HL-60/S4 treated with retinoic acid at 250 ng/mL for 4 days and 3 days (cell line): Measurements from ENCODE around the gene NAV2.

ENCODE experiments used
- in situ Hi-C: fragments of 300-500 bp; cut with MboI; formaldehyde crosslinking; loops from 2 replicates; pipeline ENCODE4 v1.7.0; 2022; ENCODE audit warnings: low sequenced_read_pairs

Gene NAV2

GRCh38 chr11:20027556-20028013, 314.9 kb downstream of the NAV2 start:
- in situ Hi-C loops: no loop called here

- in situ Hi-C loops: no loop called here
Observed at GRCh38 chr11:20029193-20029592, 316.6 kb downstream of the NAV2 start.

GRCh38 chr11:20030472-20030871, 317.8 kb downstream of the NAV2 start:
- in situ Hi-C loops: no loop called here

- in situ Hi-C loops: no loop called here
Observed at GRCh38 chr11:20031155-20032001, 318.7 kb downstream of the NAV2 start.

GRCh38 chr11:20032127-20032526, 319.5 kb downstream of the NAV2 start:
- in situ Hi-C loops: no loop called here

GRCh38 chr11:20032577-20033260, 320.1 kb downstream of the NAV2 start:
- in situ Hi-C loops: no loop called here

- in situ Hi-C loops: no loop called here
Observed at GRCh38 chr11:20033806-20034205, 321.2 kb downstream of the NAV2 start.

GRCh38 chr11:20034941-20035340, 322.3 kb downstream of the NAV2 start:
- in situ Hi-C loops: no loop called here

- in situ Hi-C loops: no loop called here
Observed at GRCh38 chr11:20035375-20035700, 322.7 kb downstream of the NAV2 start.

- in situ Hi-C loops: no loop called here
Observed at GRCh38 chr11:20035701-20036601, 323.3 kb downstream of the NAV2 start.

GRCh38 chr11:20036626-20037335, 324.1 kb downstream of the NAV2 start:
- in situ Hi-C loops: no loop called here

- in situ Hi-C loops: no loop called here
Observed at GRCh38 chr11:20037396-20038153, 324.9 kb downstream of the NAV2 start.

- in situ Hi-C loops: no loop called here
Observed at GRCh38 chr11:20038412-20038811, 325.8 kb downstream of the NAV2 start.

- in situ Hi-C loops: no loop called here
Observed at GRCh38 chr11:20038972-20039371, 326.3 kb downstream of the NAV2 start.

GRCh38 chr11:20041499-20041898, 328.9 kb downstream of the NAV2 start:
- in situ Hi-C loops: no loop called here

- in situ Hi-C loops: no loop called here
Observed at GRCh38 chr11:20042045-20042639, 329.5 kb downstream of the NAV2 start.

- in situ Hi-C loops: no loop called here
Observed at GRCh38 chr11:20042811-20043341, 330.2 kb downstream of the NAV2 start.

- in situ Hi-C loops: no loop called here
Observed at GRCh38 chr11:20043992-20044391, 331.4 kb downstream of the NAV2 start.

- in situ Hi-C loops: no loop called here
Observed at GRCh38 chr11:20045098-20045688, 332.6 kb downstream of the NAV2 start.
